Esophagus muscularis mucosa (tissue), 3 donors: ENCODE measurements around the gene THAP12.

ENCODE experiments used
- CTCF ChIP-seq, 3 experiments: fragments of 200-600 bp in 2 of 3; fragments of 450-650 bp in 1 of 3; sonication (generic) in 2 of 3; IDR thresholded peaks; one replicate each; pipeline ENCODE4 v1.5.1; 2017 to 2019; ENCODE audit warnings: antibody characterized with exemption in 3 of 3, mild to moderate bottlenecking in 2 of 3, moderate library complexity in 1 of 3
- EP300 ChIP-seq: sonication (generic); formaldehyde crosslinking; IDR thresholded peaks from one replicate; pipeline ENCODE4 v1.6.1; 2017; ENCODE audit warnings: antibody characterized with exemption

- no peak for TF ChIP-seq CTCF (IDR thresholded peaks at IDR 0.05)
- no peak for TF ChIP-seq EP300
Measured at GRCh38 chr11:76322942-76323341, 58.0 kb downstream of the THAP12 start.
